Lower lobe of right lung (tissue), 2 donors: Measurements from ENCODE around the gene GPR176. TPM values are rescaled to one million over a fixed set of nuclear protein-coding genes. Genes with fewer than 3 reads are reported as not detected.

Experiments
- ATAC-seq, 2 donors: fragments of 200-7000 bp; cut with Tn5 transposase; one replicate each; pipeline ENCODE4 v1.9.1; 2020 to 2022; ENCODE audit warnings: mild to moderate bottlenecking in 2 of 2, moderate library complexity in 2 of 2
- DNase-seq: peaks from one replicate; pipeline ENCODE4 v3.0.0-alpha.2; 2020
- H3K27ac ChIP-seq: fragments of 200-600 bp; one replicate; pipeline ENCODE4 v1.8.0; 2022
- H3K27me3 ChIP-seq: fragments of 200-600 bp; one replicate; pipeline ENCODE4 v1.8.0; 2022; ENCODE audit warnings: low read depth
- H3K36me3 ChIP-seq: fragments of 200-600 bp; one replicate; pipeline ENCODE4 v1.8.0; 2022; ENCODE audit warnings: mild to moderate bottlenecking
- H3K4me1 ChIP-seq: fragments of 200-600 bp; one replicate; pipeline ENCODE4 v1.8.0; 2022
- H3K4me3 ChIP-seq: fragments of 200-600 bp; one replicate; pipeline ENCODE4 v1.8.0; 2022; ENCODE audit warnings: mild to moderate bottlenecking
- H3K9me3 ChIP-seq: fragments of 200-600 bp; one replicate; pipeline ENCODE4 v1.8.0; 2022
- CTCF ChIP-seq: fragments of 200-600 bp; IDR thresholded peaks from one replicate; pipeline ENCODE4 v1.8.0; 2022; ENCODE audit warnings: antibody characterized with exemption, mild to moderate bottlenecking
- intact Hi-C: fragments of 100-400 bp; cut with DNase I; formaldehyde crosslinking; loops from one replicate; pipeline ENCODE4 v1.11.0; 2022
- total RNA-seq: library from RNA; stranded (reverse); fragmentation: NEBNext Ultra II Directional; extraction: Animal tissue kit (Norgen Biotek cat#: 25700); gene quantifications from one replicate; pipeline ENCODE4 v1.2.1, GENCODE V29; 2021
- donor health status: DM: no; HTN: yes; CAD: no; lungs with severe emphysema.

GPR176 gene
- total RNA-seq, 1 donor from 2014 or later, result 2.4 TPM

- Histone ChIP-seq H3K9me3 (no peaks in the 10 kb centered on the region), H3K4me3 (no peak overlapping the region), H3K4me1 (no peaks in the 10 kb centered on the region), H3K27me3 (no peaks in the 10 kb centered on the region), H3K36me3 (peaks cover 83% of the 10 kb centered on the region), H3K27ac (peak overlapping the region; percentile 8)
- DNase-seq (no peak), ATAC-seq (no peak)
- intact Hi-C loops, result no loop called here
- TF ChIP-seq CTCF, result no peak
Measured at GRCh38 chr15:39961051-39961450, 41.0 kb upstream of the GPR176 start.

- DNase-seq (no peak), ATAC-seq (peak; percentile 51 to 76)
- Histone ChIP-seq H3K4me1 (no peaks in the 10 kb centered on the region), H3K27me3 (no peaks in the 10 kb centered on the region), H3K27ac (no peak overlapping the region), H3K4me3 (no peak overlapping the region), H3K36me3 (peaks cover 83% of the 10 kb centered on the region), H3K9me3 (no peaks in the 10 kb centered on the region)
- intact Hi-C loops, result no loop called here
- TF ChIP-seq CTCF, result no peak
Measured at GRCh38 chr15:39960411-39960810, 40.3 kb upstream of the GPR176 start.

GRCh38 chr15:39959411-39959810, 39.3 kb upstream of the GPR176 start:
- peaks cover 85% of the 10 kb centered on the region for H3K36me3 ChIP-seq
- intact Hi-C loops, result no loop called here
- no peak for ATAC-seq
- no peaks in the 10 kb centered on the region for H3K4me1 ChIP-seq
- TF ChIP-seq CTCF, result no peak
- H3K9me3 ChIP-seq, result no peaks in the 10 kb centered on the region
- no peaks in the 10 kb centered on the region for H3K27me3 ChIP-seq
- H3K4me3 ChIP-seq, result no peak overlapping the region
- no peak overlapping the region for H3K27ac ChIP-seq
- DNase-seq, result no peak

- intact Hi-C loops, result no loop called here
- Histone ChIP-seq H3K36me3 (peaks cover 93% of the 10 kb centered on the region), H3K27me3 (no peaks in the 10 kb centered on the region), H3K9me3 (no peaks in the 10 kb centered on the region), H3K4me1 (no peaks in the 10 kb centered on the region), H3K4me3 (no peak overlapping the region), H3K27ac (no peak overlapping the region)
- DNase-seq, result no peak
- no peak for ATAC-seq
- no peak for TF ChIP-seq CTCF
Measured at GRCh38 chr15:39957481-39957880, 37.4 kb upstream of the GPR176 start.

GRCh38 chr15:39953521-39953920, 33.5 kb upstream of the GPR176 start:
- DNase-seq, result no peak
- ATAC-seq, result no peak
- H3K27me3 ChIP-seq, result no peaks in the 10 kb centered on the region
- peaks cover 96% of the 10 kb centered on the region for H3K36me3 ChIP-seq
- H3K27ac ChIP-seq, result no peak overlapping the region
- no peaks in the 10 kb centered on the region for H3K4me1 ChIP-seq
- no peak for TF ChIP-seq CTCF
- intact Hi-C loops, result no loop called here
- no peak overlapping the region for H3K4me3 ChIP-seq
- no peaks in the 10 kb centered on the region for H3K9me3 ChIP-seq

- H3K36me3 ChIP-seq, result peaks cover 87% of the 10 kb centered on the region
- H3K27me3 ChIP-seq, result no peaks in the 10 kb centered on the region
- intact Hi-C loops, result no loop called here
- no peak for DNase-seq
- no peaks in the 10 kb centered on the region for H3K4me1 ChIP-seq
- no peak for ATAC-seq
- no peak for TF ChIP-seq CTCF
- H3K27ac ChIP-seq, result no peak overlapping the region
- H3K9me3 ChIP-seq, result no peaks in the 10 kb centered on the region
- no peak overlapping the region for H3K4me3 ChIP-seq
Measured at GRCh38 chr15:39951561-39951960, 31.5 kb upstream of the GPR176 start.
